Brain microvascular endothelial cell (primary cell): ENCODE data around the gene CHST15.
"Not testable (repeated sequence)": the region's sequence is repeated elsewhere in the genome, so short reads cannot be mapped to it uniquely, and the experiment has no call there.

Experiments used
- DNase-seq: peaks from one replicate; pipeline ENCODE4 v3.0.0-alpha.2; 2020
- H3K27ac ChIP-seq: fragments of 250-450 bp; sonication (Bioruptor Pico); 2 replicates; pipeline ENCODE4 v1.5.1; 2020; ENCODE audit warnings: mild to moderate bottlenecking, moderate library complexity
- H3K27me3 ChIP-seq: fragments of 250-450 bp; sonication (Bioruptor Pico); replicated peaks from 2 replicates; pipeline ENCODE4 v1.5.1; 2020; ENCODE audit warnings: mild to moderate bottlenecking
- H3K36me3 ChIP-seq: fragments of 250-450 bp; sonication (Bioruptor Pico); replicated peaks from 2 replicates; pipeline ENCODE4 v1.5.1; 2020; ENCODE audit warnings: mild to moderate bottlenecking
- H3K4me3 ChIP-seq: 2 replicates; pipeline ENCODE4 v1.5.1; 2011; ENCODE audit warnings: low read depth, mild to moderate bottlenecking, control low read depth, low read length, moderate library complexity
- in situ Hi-C: cut with HindIII; loops from 2 replicates; pipeline ENCODE4 v1.10.0; 2017; ENCODE audit warnings: low sequenced_read_pairs, low pct_ligation_motif_present
- TF ChIP-seq, protein P1 (sequence below): IDR thresholded peaks from 2 replicates; pipeline ENCODE4 v1.5.1; 2011; ENCODE audit warnings: low read depth, mild to moderate bottlenecking, moderate library complexity, low read length, control low read depth, inconsistent platforms; ENCODE audit errors: missing control alignments

Gene CHST15

DNA sequence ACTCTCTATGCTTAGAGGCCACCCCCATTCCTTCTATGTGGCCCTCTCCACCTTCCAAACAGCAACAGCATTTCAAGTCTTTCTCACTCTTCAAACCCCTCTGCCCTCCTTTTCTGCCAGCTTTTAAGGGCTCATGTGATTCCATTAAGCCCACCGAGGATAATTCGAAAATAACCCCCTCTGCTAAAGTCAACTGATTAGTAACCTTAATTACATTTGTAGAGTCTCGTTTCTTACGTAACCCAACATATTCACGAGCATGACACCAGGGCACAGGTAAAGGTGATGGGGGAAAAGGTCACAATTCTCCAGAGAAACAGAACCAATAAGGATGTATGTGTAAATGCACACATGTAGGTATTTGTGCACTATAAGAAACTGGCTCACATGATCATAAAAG is 6.7 kb upstream of the CHST15 start:
- TF ChIP-seq, protein P1, sequence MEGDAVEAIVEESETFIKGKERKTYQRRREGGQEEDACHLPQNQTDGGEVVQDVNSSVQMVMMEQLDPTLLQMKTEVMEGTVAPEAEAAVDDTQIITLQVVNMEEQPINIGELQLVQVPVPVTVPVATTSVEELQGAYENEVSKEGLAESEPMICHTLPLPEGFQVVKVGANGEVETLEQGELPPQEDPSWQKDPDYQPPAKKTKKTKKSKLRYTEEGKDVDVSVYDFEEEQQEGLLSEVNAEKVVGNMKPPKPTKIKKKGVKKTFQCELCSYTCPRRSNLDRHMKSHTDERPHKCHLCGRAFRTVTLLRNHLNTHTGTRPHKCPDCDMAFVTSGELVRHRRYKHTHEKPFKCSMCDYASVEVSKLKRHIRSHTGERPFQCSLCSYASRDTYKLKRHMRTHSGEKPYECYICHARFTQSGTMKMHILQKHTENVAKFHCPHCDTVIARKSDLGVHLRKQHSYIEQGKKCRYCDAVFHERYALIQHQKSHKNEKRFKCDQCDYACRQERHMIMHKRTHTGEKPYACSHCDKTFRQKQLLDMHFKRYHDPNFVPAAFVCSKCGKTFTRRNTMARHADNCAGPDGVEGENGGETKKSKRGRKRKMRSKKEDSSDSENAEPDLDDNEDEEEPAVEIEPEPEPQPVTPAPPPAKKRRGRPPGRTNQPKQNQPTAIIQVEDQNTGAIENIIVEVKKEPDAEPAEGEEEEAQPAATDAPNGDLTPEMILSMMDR: no peak
- Histone ChIP-seq H3K4me3 (no peak overlapping the region), H3K36me3 (no peaks in the 10 kb centered on the region), H3K27ac (no peak overlapping the region), H3K27me3 (peaks cover 1% of the 10 kb centered on the region)
- in situ Hi-C loops: no loop called here
- no peak for DNase-seq

DNA sequence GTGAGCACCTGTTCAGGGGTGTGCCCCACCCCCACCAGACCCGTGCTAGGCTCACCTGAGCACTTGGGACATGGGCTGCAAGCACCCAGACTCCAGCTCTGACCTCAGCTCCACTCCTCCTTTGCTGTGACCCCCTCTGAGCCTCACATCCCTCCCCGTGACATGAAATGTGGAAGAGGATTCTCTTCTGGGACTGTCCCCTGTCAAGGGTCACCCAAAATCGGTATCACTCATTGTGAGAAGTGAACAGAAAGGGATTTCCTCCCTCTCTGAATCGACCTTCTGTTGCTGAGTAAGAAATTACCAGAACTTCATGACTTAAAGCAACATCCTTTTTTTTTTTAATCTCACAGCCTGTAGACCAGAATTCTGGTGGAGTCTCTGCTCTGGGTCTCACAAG is 6.2 kb upstream of the CHST15 start:
- Histone ChIP-seq H3K36me3 (no peaks in the 10 kb centered on the region), H3K27ac (no peak overlapping the region)
- no peak for DNase-seq

DNA sequence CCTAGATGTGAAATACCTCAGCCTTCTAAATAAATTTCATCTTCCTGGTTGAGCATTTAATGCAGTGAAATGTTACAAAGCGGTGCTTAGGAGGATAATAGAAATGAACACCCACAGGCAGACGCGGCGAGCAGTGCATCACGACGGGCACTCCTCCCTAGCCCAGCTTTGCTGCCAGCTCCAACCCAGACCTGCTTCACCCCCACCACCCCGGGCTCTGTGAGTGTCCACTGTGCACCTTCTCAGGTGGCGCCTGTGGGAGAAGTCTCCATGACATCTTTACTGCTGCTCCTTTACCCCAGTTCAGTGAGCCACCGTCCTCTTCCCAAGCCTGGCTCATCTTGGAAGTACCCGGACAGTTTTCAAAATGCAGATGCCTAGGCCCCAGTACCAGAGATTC is 5.2 kb upstream of the CHST15 start:
- in situ Hi-C loops: no loop called here
- no peak for DNase-seq
- TF ChIP-seq, protein P1: no peak
- Histone ChIP-seq H3K27ac (no peak overlapping the region), H3K4me3 (no peak overlapping the region), H3K36me3 (no peaks in the 10 kb centered on the region), H3K27me3 (peaks cover 1% of the 10 kb centered on the region)

More for the DNA sequence above, 6.2 kb upstream of the CHST15 start:
- in situ Hi-C loops: no loop called here
- TF ChIP-seq, protein P1: no peak
- no peak overlapping the region for H3K4me3 ChIP-seq
- H3K27me3 ChIP-seq: peaks cover 1% of the 10 kb centered on the region

DNA sequence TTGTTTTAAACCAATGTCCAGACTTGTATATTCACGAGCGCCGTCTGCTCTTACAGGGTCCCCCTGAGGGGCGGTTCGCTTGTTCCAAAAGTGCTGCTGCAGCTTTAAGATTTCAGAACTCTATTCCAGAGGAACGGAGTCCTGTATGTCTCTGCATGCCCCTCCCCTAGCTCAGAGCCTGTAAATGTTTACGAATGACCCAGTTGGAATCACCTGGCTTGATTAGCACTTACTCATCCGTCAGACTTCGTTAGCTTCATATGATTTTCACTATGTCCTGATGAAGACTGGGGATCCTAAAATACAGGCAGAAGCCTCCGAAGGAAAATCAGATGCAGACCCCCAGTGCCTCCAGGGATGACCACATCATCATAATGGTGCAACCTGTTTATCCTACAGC is 4.5 kb upstream of the CHST15 start:
- in situ Hi-C loops: no loop called here
- H3K36me3 ChIP-seq: no peaks in the 10 kb centered on the region
- TF ChIP-seq, protein P1: no peak
- H3K27ac ChIP-seq: no peak overlapping the region
- H3K4me3 ChIP-seq: no peak overlapping the region
- H3K27me3 ChIP-seq: peaks cover 1% of the 10 kb centered on the region
- no peak for DNase-seq

DNA sequence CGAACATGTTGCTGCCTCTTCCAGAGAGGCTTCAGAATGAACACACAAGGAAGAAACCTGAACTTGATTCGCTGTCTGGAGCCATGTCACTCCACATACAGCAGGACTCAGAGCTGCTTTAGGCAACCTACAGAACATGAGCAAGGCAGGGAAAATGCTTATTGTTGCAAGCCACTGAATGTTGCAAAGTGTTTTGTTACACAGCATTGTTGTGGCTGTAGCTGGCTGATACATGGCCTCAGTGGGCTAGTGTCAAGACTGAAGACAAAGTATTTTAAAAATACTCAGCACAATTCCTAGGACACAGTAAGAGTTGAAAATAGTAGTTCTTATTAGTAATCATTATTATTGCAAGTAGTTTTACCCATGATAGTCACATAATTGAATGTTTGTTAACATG is 3.1 kb upstream of the CHST15 start:
- H3K36me3 ChIP-seq: no peaks in the 10 kb centered on the region
- no peak overlapping the region for H3K4me3 ChIP-seq
- H3K27ac ChIP-seq: no peak overlapping the region
- no peak for DNase-seq
- H3K27me3 ChIP-seq: peaks cover 1% of the 10 kb centered on the region
- in situ Hi-C loops: no loop called here
- TF ChIP-seq, protein P1: no peak

DNA sequence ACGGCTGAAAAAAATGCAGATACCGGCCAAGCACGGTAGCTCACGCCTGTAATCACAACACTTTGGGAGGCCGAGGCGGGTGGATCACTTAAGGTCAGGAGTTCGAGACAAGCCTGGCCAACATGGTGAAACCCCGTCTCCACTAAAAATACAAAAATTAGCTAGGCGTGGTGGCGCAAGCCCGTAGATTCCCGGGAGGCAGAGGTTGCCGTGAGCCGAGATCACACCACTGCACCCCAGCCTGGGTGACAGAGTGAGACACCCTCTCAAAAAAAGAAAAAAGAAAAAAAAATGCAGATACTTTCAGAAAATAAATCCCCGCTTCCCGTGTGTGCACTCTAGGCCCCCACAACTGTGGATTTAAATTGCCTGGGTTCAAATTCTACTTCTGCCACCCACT is 2.4 kb upstream of the CHST15 start:
- DNase-seq, H3K27ac ChIP-seq, H3K27me3 ChIP-seq, H3K4me3 ChIP-seq, in situ Hi-C loops, H3K36me3 ChIP-seq: not testable (repeated sequence)
